LHCN-M2 (cell line): ENCODE data around the gene SCAMP2. TPM values are rescaled to one million over a fixed set of nuclear protein-coding genes. Genes with fewer than 3 reads are reported as not detected.

ENCODE experiments used
- DNase-seq: peaks from one replicate; pipeline ENCODE4 v3.0.0-alpha.2; 2012; ENCODE audit warnings: low read depth
- total RNA-seq: library from RNA; depleted of rRNA; stranded (reverse); fragments of >200 nt; gene quantifications from 2 replicates; pipeline ENCODE4 v1.2.3, GENCODE V29; 2014

The SCAMP2 gene
- total RNA-seq, 1 experiment from 2014 or later, result 29.2 TPM

- DNase-seq, result no peak
Observed at GRCh38 chr15:74863239-74864056, 9.7 kb downstream of the SCAMP2 start.

- no peak for DNase-seq
Observed at GRCh38 chr15:74858369-74858740, 14.8 kb downstream of the SCAMP2 start.

DNA sequence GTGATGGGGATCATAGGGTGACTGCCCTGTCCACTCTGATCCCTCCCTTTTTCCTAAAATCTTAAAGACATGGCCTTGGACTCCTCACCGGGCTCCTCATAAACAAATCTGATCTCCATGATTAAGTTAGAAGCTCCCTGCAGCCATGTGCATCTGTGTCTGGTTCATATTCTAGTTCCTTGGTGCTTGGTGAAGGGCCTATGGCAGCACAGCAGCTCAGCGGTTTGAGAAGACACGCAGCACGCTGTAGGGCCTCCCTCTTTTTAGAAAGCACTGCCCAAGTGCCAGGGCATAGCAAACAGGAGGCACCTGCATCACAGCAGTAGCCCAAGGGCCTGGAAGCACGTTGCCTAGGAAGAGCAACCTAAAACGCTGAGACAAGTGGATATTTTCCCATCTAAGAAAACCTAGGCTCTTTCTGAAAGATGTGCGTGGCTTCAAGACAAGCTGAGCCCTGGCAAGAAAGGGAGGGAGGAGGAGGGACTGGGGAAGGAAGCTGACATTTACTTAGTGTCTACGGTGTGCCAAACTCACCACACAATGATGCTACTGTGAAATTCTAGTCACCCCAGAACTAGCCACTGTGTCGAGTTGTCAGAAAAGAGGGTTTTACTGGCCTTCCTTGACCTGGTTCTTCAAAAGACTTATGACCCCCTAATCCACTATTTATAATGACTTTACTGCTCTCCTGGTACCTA, 15.3 kb downstream of the SCAMP2 start:
- DNase-seq, result no peak

- DNase-seq, result no peak
Observed at GRCh38 chr15:74857082-74857655, 16.0 kb downstream of the SCAMP2 start.

GRCh38 chr15:74856537-74856936, 16.6 kb downstream of the SCAMP2 start:
- DNase-seq, result no peak

GRCh38 chr15:74855857-74856256, 17.3 kb downstream of the SCAMP2 start:
- peak; percentile 56 for DNase-seq

- DNase-seq, result no peak
Observed at GRCh38 chr15:74854453-74855022, 18.6 kb downstream of the SCAMP2 start.

DNA sequence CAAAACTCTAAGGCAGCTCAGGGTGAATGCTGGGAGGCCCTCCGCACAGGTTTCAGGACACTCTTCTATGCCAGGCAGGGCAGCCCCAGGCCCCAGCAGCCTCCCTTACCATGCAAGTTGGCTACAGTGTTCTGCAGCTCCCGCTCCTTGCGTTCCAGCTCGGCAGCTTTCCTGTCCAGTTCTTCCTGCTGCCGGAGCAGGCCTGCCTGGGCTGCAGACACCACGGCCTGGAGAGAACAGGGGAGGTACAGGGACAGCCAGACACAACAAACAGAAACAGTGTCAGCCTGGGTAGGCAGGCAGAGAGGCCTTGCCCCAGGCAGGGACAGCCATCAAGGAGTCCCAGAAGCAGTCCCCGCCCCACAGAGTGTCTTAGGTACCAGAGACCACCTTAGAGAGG, 21.2 kb downstream of the SCAMP2 start:
- no peak for DNase-seq

- DNase-seq, result no peak
Observed at GRCh38 chr15:74850393-74850792, 22.8 kb downstream of the SCAMP2 start.

- DNase-seq, result no peak
Observed at GRCh38 chr15:74847432-74847831, 25.7 kb downstream of the SCAMP2 start.

- no peak for DNase-seq
Observed at GRCh38 chr15:74845581-74845980, 27.6 kb downstream of the SCAMP2 start.

GRCh38 chr15:74845208-74845568, 28.0 kb downstream of the SCAMP2 start:
- no peak for DNase-seq

DNA sequence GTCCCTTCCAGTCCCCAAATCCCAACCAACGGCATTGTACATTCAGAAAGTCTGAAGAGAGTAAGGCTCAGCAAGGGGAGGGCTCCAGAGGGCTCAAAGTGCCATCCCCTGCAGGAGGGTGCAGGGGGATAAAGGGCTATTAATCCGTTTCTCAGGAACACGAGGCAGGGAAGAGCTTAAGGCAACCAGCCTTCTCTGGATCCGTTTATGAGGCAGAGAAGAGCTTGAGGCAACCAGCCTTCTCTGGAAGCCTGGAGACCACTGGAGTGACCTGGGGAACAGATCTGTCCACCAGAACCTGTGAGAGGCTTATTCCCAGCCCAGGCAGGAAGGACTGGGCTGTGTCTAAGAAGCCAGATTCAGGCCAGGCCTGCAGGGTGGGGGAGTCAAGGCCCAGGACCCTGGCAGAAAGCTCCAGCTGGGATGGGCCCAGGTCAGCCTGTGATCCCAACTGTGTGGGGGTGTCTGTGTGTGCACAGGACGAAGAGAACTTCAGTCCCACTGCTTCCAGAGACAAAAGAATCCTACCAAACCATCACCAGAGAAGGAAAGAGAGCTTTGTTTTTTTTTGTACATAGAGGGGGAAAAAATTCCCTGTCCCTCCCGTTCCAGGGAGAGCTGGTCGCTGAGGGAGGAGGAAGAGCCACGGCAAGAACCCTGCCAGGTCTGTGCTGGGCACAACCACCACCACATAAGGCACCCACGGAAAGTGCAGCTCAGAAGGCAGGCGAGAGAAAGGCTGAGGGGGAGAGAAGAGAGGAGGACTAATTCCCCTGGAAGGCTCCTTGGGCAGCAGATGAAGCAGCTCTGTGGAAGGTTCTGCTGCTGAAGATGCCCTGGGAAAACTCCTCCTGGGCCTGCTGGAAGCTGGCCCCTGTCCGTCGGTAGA, 28.6 kb downstream of the SCAMP2 start:
- DNase-seq, result no peak

- no peak for DNase-seq
Observed at GRCh38 chr15:74843891-74844299, 29.3 kb downstream of the SCAMP2 start.

GRCh38 chr15:74843445-74843828, 29.7 kb downstream of the SCAMP2 start:
- no peak for DNase-seq

GRCh38 chr15:74842581-74843444, 30.4 kb downstream of the SCAMP2 start, which contains the start of gene ULK3:
ULK3 (minus strand) TSS chr15:74843156; CDS start chr15:74843105, 51 bp downstream.
- DNase-seq, result peak; percentile 87

GRCh38 chr15:74841891-74842373, 31.2 kb downstream of the SCAMP2 start:
- DNase-seq, result no peak

GRCh38 chr15:74840851-74841775, 32.1 kb downstream of the SCAMP2 start:
- no peak for DNase-seq
